Hepatic stellate cell (primary cell): ENCODE data around the gene AP1S3.
"Not testable (repeated sequence)": the region's sequence is repeated elsewhere in the genome, so short reads cannot be mapped to it uniquely, and the experiment has no call there.

ENCODE experiments used
- DNase-seq: peaks from one replicate; pipeline ENCODE4 v3.0.0; 2011; ENCODE audit warnings: low spot score

The AP1S3 gene

DNA sequence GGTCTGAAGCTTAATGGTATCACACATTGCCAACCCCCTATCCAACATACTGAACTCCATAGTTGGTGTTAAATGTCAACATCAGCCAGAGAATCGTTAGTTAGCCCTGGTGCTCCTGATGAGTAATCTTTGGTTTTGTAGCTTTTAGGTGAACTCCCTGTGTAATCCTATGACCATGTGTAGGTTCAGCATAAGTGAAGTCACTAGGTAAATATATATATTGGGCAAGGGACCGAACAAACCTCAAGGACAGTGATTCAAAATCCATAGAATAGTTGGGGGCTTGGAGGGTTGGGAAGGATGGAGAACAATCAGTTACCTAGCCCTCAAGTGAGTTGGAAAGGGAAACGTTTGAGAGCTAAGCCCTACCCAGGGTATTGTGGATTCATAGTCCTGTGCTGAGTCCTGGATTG, 16.0 kb upstream of the AP1S3 start:
- no peak for DNase-seq

DNA sequence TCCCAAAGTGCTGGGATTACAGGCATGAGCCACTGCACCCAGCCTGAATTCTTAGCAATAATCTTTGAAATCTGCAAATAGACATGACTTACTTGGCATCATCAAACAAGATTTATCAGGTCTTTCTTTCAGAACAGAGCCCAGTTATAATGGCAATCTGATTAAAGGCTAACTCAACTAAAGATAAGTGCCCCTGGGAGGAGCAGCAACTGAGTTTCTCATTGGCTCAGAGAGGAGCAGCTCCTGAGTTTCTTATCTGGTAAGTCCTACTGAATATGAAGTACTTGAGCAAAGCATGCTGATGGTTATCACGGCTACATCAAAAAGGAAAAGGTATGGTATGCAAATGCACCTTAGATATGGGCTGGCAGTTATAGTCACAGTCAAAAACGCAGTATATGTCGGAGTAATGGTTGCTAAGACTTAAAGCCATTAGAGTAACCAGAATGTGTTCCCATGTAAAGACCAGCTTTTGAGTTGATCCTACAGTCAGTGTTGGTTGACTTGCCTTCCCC, 15.0 kb upstream of the AP1S3 start:
- DNase-seq: no peak

DNA sequence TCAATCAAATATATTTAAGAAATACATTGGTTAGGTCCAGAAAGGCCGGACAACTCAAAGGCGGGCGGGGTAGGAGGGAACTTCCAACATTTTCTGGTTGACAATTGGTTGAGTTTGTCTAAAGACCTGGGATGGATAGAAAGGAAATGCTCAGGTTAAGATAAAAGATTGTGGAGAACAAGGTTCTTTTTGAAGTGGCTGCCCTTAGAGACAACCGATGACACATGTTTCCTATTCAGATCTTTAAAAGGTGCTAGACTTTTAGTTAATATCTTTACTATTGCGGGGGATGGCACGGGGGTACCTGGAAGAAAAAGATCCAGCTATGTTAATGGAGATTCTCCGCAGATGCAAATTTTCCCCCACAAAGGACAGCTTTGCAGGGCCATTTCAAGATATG, 10.0 kb upstream of the AP1S3 start:
- no peak for DNase-seq

DNA sequence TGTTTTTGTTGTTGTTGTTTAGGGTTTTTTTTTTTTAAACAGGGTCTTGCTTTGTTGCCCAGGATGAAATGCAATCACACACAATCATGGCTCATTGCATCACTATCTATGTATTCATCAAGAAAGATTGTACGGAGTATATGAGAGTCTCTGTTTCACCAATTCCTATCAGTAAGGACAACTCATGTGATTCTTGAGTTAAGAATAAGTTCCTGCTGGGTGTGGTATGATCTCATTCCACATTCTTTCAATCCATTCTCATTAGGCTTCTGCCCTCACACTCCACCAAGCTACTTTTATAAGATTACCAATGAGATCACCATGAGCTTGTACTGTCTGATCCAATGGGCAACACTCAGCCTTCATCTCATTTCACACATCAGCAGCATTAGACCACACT, 9.1 kb upstream of the AP1S3 start:
- DNase-seq: peak; percentile 69

DNA sequence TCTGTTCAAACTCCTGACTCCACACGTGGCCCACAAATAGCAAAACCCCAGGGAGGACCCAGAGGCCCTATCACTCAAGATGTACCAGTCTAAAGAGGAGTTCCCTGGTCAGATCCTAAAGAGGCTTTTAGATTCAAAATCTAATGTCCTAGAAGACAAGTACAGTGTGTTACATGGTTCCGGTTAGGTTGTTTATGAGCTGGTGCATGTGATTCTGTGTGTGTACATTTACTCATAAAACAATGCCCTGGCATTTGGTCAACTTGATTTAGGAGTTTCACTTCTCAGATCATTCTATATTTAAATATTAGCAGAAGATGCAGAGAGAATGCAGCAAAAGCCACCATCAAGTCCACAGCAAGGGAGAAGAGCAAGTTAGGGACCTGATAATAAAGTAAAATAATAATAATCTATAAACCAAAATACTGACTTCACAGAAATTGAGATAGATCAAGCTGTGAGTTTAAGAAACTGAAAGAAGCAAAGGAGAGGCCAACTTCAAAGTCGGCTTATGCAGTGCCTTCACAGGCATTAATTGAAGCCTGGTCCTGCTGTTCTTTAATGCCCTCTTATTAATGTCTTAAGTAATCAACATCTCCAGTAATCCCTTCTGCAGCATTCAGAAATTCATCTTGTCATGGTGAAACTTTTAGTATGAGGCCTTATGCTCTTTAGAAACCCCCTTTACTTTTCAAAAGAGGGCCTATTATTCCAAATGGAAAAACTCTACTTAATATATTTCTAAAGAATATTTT, 4.2 kb upstream of the AP1S3 start:
- no peak for DNase-seq

DNA sequence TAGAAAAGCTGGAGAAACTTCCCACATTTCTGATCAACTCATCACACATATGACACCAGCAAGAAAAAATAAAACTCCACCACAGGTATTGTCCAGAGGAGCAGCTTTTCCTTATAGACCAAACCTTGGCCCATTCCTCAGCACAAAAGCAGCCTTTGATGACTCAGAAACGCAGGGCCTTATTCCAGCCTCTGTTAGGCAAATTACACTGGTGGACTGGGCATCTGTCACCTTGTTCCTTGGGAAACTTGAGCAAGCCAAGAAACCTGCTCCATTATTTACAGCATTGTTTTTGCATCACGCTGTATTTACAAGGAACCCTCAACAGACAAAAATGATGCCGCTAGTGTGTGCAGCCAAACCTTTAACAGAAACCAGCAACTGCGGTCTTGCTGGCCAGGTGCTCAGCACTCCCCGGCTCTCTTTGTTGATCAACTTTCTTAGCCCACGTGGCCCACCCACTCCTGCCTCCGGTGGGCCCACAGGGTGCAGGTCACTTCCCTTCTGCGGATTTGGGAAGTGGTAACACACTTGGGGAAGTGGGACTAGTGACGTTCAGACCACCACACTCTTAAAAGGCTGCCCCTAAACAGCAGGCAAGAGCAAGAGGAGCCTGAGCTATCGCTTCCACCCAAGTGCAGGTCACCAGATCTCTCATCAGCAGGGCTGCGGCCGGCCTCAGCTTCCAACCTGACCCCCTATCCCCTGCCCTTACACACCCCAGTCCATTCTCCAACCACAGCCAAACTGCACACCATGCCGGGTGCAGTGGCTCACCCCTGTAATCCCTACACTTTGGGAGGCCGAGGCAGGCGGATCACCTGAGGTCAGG, 1.5 kb downstream of the AP1S3 start:
- DNase-seq: no peak

DNA sequence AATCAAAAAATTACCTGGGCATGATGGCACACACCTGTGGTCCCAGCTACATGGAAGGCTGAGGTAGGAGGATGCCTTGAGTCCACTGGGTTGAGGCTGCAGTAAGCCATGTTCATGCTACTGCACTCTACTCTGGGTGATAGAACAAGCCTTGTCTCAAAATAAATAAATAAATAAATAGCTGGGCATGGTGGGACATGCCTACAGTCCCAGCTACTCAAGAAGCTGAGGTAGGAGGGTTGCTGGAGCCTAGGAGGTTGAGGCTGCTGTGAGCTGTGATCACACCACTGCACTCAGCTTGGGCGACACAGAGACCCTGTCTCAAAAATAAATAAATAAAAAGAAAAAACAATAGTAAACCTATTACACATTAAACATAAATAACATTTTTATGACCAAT, 3.0 kb downstream of the AP1S3 start:
- no peak for DNase-seq

DNA sequence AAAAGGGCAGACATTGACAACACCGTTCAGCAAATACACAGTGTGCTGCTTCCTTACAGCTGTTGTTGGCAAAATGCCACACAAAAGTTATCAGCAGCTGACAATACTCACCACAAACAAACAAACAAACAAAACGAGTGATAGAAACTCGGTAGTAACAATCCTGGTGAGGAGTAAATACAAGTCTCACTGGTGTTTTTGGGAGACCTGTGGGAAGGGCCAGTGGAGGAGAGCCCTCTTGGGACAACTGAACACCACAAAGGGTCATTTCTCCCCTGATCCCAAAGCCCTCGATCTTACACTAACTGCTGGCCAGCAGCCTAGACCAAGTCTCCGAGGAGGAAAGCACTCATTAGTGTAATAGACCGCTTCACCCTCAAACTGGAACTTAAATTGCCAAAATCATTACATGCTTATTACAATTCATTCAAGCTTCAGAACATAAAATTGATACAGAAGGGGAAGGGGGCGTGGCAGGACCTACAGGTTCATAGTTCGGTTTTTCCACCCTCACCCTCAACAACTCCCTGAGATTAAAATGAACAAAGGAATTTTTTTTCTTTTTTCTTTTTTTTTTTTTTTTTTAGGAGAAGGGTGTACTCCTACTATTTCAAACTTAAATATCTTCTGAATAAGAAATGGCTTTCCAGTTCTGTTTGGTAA, 5.0 kb downstream of the AP1S3 start:
- DNase-seq: no peak

DNA sequence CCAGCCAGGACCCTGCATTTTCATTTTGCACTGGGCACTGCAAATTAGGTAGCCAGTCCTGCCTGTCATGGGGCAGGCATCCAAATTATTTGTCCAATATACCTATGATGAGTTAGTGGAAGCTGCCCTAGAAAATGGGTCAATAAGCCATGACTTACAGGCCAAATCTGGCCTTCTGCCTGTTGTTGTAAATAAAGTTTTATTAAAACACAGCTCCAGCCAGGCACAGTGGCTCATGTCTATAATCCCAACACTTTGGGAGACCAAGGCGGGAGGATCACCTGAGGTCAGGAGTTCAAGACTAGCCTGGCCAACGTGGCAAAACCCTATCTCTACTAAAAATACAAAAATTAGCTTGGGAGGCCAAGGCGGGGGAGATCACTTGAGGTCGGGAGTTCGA, 8.3 kb downstream of the AP1S3 start:
- no peak for DNase-seq

DNA sequence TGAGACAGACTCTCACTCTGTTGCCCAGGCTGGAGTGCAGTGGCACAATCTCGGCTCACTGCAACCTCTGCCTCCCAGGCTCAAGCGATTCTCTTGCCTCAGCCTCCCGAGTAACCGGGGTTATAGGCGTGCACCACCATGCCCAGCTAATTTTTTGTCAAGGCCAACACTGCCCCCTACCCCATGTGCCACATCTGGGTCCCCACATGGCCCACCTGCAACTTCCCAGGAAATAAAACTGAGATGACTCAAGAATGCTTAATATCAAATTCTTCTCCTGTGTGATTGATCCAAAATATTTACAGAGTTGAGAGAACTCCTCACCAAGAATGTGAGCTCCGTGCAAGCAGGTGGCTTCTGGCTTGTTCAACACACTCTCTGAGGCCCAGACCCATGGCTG, 9.1 kb downstream of the AP1S3 start:
- no peak for DNase-seq

DNA sequence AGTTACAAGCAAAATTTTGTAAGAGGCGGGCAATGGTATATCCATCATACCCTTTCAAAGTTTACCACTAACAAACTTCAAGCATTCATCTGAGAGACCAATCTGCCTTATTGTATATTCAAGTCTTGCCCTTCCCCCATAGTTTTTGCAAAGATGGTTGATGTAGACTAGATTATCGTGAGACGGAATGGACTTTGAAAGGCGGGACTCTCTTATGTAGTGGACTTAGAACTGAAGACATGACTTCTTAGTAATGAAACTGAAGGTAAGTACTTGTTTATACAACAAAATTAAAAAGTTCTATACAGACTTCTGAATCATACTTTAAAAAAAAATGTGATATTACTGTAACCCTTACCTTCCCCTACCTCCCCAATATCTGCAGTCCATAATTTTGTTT, 10.4 kb downstream of the AP1S3 start:
- no peak for DNase-seq

DNA sequence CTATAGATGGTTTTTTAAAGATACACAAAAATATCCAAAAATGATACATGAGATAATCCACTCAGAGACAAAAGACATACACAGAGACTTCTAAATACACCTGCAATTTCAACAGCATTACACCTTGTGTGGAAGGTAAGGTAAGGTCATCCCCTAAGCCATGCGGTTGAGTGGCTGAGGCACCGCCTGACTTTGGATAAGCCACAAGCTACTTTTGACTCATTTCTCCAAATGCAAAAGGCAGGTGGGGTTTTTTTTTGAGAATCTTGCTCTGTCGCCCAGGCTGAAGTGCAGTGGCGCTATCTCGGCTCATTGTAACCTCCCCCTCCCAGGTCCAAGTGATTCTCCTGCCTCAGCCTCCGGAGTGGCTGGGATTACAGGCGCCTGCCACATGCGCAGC, 13.1 kb downstream of the AP1S3 start:
- no peak for DNase-seq

DNA sequence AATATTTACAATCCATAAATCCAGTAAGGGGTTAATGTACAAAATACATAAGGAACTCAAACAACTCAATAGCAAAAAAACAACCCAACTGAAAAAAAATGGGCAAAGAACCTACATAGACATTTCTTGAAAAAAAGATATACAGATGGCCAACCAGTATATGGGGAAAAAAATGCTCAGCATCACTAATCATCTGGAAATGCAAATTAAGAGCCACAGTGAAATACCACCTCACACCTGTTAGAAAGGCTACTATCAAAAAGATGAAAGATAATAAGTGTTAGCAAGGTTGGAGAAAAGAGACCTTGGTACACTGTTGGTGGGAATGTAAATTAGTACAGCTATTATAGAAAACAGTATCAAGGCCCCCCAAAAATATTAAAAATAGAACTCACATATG, 14.6 kb downstream of the AP1S3 start:
- no peak for DNase-seq

DNA sequence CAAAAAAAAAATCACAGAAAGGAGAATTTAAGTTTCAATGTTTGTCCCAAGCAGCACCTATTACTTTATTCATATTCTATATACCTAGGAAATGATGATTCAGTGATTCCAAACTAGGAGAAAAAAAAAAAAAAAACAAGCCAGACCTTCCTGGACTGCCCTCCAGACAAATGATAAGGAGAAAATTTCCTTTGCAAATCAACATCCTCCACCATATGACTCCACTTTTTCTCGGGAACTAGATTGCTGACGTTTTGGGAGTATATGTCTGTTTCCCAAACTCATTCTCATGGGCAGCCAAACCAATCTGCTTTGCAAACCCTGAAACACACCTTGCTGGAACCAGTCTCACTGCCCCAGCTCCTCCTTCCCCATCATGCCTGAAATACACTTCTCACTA, 16.8 kb downstream of the AP1S3 start:
- DNase-seq: no peak

DNA sequence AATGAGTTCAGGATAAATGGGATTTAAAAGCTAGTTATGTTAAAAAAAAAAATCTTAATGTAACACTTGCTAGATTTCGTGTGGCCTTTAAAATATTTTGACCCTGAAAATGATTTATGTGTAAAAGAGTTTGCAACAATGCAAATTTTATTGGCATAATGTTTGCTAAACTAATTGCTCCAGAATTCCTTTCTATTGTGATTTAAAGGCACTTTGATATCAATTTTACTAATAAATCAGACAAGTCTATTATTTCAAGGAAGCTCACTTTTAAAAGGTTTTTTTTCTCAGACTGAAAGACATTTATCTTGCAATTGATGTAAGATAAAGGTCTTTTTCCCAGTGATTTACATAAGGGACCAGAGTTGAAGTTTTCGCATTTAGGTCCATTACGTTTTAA, 17.5 kb downstream of the AP1S3 start:
- no peak for DNase-seq

DNA sequence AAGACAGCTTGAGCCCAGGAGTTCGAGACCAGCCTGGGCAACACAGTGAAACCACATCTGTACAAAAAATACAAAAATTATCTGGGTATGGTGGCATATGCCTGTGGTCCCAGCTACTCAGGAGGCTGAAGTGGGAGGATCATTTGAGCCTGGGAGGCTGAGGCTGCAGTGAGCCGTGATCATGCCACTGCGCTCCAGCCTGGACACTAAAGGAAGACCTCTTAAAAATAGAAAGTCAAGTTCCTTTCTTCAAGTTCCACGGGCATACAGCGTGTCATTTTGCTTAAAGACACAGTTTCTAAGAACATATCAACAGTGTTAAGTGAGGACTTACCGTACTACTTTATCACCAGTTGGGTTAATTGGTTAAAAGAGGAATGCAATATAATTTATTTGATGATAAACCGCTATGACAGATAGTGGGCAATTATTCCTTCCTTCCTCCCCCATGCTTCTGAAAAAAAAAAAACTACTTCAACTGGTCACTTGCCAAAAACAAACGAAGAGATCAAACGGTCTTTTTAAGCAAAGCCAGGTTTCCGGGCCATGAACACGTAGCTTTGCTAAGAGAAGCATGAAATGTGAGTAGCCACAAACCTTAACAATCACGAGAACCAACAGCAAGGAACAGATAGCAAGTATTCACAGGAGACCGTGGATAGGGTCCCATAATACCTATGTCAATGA, 21.4 kb downstream of the AP1S3 start:
- DNase-seq: no peak

DNA sequence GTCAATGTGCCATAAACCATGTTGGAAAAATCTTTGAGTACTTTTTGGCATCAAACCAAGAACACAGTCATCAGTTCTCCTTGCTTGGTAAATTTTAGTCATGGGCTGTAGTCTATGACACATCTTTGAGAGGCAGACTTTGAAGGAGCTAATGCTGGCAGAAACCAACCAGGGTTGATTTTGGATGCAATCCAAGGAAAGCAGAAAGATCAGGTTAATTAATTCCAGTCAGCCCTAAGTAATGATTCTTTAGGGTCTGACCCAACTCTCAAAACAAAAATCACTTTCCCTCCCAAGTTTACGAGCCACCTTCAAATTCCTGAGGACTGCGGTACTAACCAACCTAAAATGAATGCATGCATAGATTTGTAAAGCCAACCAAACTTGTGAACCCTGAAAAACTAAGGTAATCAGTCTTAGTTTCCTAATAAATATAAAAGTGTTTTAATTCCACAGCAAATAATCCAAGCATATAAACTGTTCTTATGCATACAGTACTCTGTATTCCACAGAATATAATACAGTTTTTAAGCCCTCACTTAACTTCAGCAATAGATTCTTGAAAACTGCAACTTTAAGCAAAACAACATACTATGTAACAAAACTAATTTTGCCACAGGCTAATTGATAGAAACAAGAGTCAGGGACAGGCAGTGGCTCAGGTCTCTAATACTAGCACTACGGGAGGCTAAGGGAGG, 22.0 kb downstream of the AP1S3 start:
- peak; percentile 68 for DNase-seq

DNA sequence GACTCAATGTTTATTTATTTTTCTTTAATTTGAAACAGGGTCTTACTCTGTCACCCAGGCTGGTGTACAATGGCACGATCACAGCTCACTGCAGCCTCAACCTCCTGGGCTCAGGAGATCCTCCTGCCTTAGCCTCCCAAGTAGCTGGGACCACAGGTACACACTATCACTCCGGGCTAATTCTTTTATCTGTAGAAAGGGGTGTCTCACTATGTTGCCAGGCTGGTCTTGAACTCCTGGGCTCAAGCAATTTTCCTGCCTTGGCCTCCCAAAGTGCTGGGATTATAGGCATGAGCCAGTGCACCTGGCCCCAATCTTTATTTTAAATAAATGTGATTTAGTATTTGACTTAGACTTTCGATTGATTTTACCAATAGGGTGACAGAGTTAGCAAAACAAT, 22.6 kb downstream of the AP1S3 start:
- DNase-seq: not testable (repeated sequence)

DNA sequence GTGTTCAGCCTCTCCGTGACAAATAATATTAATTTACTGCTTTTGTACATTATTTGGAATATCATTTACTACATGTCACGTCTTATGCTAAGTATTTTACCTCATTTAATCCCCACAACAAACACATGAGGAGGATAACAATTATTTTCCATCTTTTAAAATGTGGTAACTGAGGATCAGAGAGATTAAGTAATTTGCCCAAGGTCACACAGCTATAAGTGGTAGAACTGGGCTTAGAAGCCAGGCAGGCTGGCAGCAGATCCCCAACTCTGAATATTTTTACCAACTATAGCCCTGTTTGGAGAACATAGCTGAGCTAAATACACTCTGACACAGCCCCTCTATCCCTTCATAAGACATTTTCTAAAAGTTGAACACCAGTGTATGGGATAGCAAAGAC, 24.1 kb downstream of the AP1S3 start:
- no peak for DNase-seq

DNA sequence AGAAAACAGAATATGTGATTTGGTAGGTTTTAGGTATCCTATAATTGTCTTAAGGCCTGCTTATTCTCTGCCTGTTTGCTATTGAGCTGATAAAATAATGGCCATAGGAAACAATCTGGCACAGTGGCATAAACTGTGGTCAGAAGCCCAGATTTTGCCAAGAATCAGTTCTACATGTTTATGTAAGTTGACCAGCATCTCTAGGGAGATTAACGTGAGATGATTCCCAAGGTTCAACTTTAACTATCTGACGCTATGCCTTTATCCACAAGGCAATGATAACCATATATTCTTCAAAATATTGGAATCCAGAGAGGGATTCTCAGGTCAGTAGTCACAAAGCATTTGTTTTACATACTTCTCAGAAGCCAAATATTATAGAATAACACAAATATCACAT, 25.6 kb downstream of the AP1S3 start:
- DNase-seq: no peak

DNA sequence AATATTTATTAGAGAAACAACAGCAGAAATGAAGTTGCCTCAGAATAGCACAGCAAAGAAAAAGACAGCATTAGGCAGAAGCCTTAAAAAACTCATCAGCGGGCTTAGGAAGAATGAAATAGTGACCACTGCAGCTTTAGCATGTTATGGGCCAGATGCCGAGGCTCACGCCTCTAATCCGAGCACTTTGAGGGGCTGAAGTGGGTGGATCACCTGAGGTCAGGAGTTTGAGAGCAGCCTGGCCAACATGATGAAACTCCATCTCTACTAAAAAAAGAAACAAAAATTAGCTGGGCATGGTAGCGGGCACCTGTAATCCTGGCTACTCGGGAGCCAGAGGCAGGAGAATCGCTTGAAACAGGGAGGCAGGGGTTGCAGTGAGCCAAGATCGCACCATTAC, 32.4 kb downstream of the AP1S3 start:
- no peak for DNase-seq

DNA sequence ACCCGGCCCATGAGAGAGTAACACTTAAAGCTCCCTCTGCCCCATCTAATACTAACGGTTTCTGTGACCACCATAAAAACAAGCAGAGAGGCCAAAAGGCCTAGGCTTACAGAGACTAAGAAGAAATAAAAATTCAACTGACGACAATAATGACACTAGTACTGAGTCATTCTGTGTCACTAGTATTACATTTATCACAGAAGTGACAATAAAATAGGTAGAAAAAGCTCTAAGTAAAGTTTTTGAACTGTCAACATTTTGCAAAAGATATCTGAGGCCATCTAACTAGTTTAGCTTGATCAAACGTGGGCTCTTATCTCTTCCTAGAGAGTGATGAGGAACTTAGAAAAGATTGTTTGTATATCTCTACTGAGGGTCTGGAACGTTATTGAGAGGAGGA, 35.6 kb downstream of the AP1S3 start:
- DNase-seq: no peak
